RPMI7951 (cell line): Measurements from ENCODE around the gene GRM4. TPM values are rescaled to one million over a fixed set of nuclear protein-coding genes. Genes with fewer than 3 reads are reported as not detected.

Experiments
- DNase-seq: peaks from one replicate; pipeline ENCODE4 v3.0.0-alpha.2; 2012; ENCODE audit warnings: low read depth
- total RNA-seq: library from RNA; depleted of rRNA; stranded (reverse); fragments of >200 nt; shearing (Covaris generic); gene quantifications from 2 replicates; pipeline ENCODE4 v1.2.3, GENCODE V29; 2014

GRM4 gene
- total RNA-seq, 1 experiment from 2014 or later = not detected

GRCh38 chr6:34143196-34143883 lies 2.5 kb downstream of the GRM4 start:
- no peak for DNase-seq

- DNase-seq = no peak
Observed at GRCh38 chr6:34142061-34142998, 3.6 kb downstream of the GRM4 start.

- DNase-seq = no peak
Observed at GRCh38 chr6:34140075-34140474, 5.8 kb downstream of the GRM4 start.

GRCh38 chr6:34138914-34139510 lies 6.9 kb downstream of the GRM4 start:
- DNase-seq = no peak

GRCh38 chr6:34138191-34138590 lies 7.7 kb downstream of the GRM4 start:
- no peak for DNase-seq

- DNase-seq = no peak
Observed at GRCh38 chr6:34135541-34135940, 10.3 kb downstream of the GRM4 start.

GRCh38 chr6:34132486-34133185 lies 13.3 kb downstream of the GRM4 start:
- peak; percentile 38 for DNase-seq

- no peak for DNase-seq
Observed at GRCh38 chr6:34131326-34132290, 14.3 kb downstream of the GRM4 start.

GRCh38 chr6:34130862-34131261 lies 15.0 kb downstream of the GRM4 start:
- peak; percentile 7 for DNase-seq

- DNase-seq = no peak
Observed at GRCh38 chr6:34129753-34130152, 16.1 kb downstream of the GRM4 start.

GRCh38 chr6:34128045-34128444 lies 17.8 kb downstream of the GRM4 start:
- DNase-seq = no peak

GRCh38 chr6:34126419-34126818 lies 19.5 kb downstream of the GRM4 start:
- no peak for DNase-seq

GRCh38 chr6:34125939-34126338 lies 19.9 kb downstream of the GRM4 start:
- no peak for DNase-seq

- DNase-seq = no peak
Observed at GRCh38 chr6:34120953-34121675, 24.8 kb downstream of the GRM4 start.

- no peak for DNase-seq
Observed at GRCh38 chr6:34115915-34116314, 30.0 kb downstream of the GRM4 start.

GRCh38 chr6:34115403-34115795 lies 30.5 kb downstream of the GRM4 start:
- peak; percentile 13 for DNase-seq

GRCh38 chr6:34114695-34115402 lies 31.0 kb downstream of the GRM4 start:
- no peak for DNase-seq

- no peak for DNase-seq
Observed at GRCh38 chr6:34113532-34113931, 32.4 kb downstream of the GRM4 start.

- DNase-seq = no peak
Observed at GRCh38 chr6:34112126-34112525, 33.8 kb downstream of the GRM4 start.
